Mesendoderm (in vitro differentiated cells): ENCODE measurements around the gene DLG3.

Source experiments
- DNase-seq: peaks from one replicate; pipeline ENCODE4 v3.0.0; 2013
- H2AK5ac ChIP-seq: 2 replicates; pipeline ENCODE4 v1.6.1; 2013; ENCODE audit warnings: low read length, inconsistent platforms
- H2BK120ac ChIP-seq: 2 replicates; pipeline ENCODE4 v1.6.1; 2013; ENCODE audit warnings: low read depth, mild to moderate bottlenecking, low read length, moderate library complexity, mixed read lengths
- H2BK15ac ChIP-seq: replicated peaks from 2 replicates; pipeline ENCODE4 v1.6.1; 2013; ENCODE audit warnings: low read depth, mild to moderate bottlenecking, moderate library complexity
- H2BK5ac ChIP-seq: 2 replicates; pipeline ENCODE4 v1.6.1; 2013; ENCODE audit warnings: low read length, inconsistent platforms
- H3K18ac ChIP-seq: 2 replicates; pipeline ENCODE4 v1.6.1; 2013; ENCODE audit warnings: mild to moderate bottlenecking, low read length, mixed read lengths
- H3K23ac ChIP-seq: one replicate; pipeline ENCODE4 v1.6.1; 2013; ENCODE audit warnings: low read length
- H3K27ac ChIP-seq: 2 replicates; pipeline ENCODE4 v1.5.1; 2013; ENCODE audit warnings: low read depth, mild to moderate bottlenecking, inconsistent platforms, low read length, moderate library complexity
- H3K27me3 ChIP-seq: 2 replicates; pipeline ENCODE4 v1.6.1; 2013; ENCODE audit warnings: low read length, control low read depth, mild to moderate bottlenecking, inconsistent platforms; ENCODE audit not compliant: insufficient read depth, poor library complexity
- H3K36me3 ChIP-seq: 2 replicates; pipeline ENCODE4 v1.6.1; 2013; ENCODE audit warnings: low read length, inconsistent platforms; ENCODE audit not compliant: control insufficient read depth, insufficient read depth
- H3K4ac ChIP-seq: one replicate; pipeline ENCODE4 v1.6.1; 2013; ENCODE audit warnings: low read depth, mild to moderate bottlenecking, low read length, moderate library complexity
- H3K4me1 ChIP-seq: 2 replicates; pipeline ENCODE4 v1.6.1; 2013; ENCODE audit warnings: low read depth, low read length, inconsistent platforms; ENCODE audit not compliant: control insufficient read depth
- H3K4me2 ChIP-seq: 2 replicates; pipeline ENCODE4 v1.6.1; 2013; ENCODE audit warnings: low read length
- H3K4me3 ChIP-seq: 2 replicates; pipeline ENCODE4 v1.5.1; 2013; ENCODE audit warnings: mild to moderate bottlenecking, low read length
- H3K56ac ChIP-seq: one replicate; pipeline ENCODE4 v1.6.1; 2013; ENCODE audit warnings: low read length
- H3K79me1 ChIP-seq: 2 replicates; pipeline ENCODE4 v1.6.1; 2013; ENCODE audit warnings: low read length, inconsistent platforms
- H3K79me2 ChIP-seq: 2 replicates; pipeline ENCODE4 v1.6.1; 2013; ENCODE audit warnings: mild to moderate bottlenecking, low read length; ENCODE audit not compliant: control insufficient read depth, insufficient read depth
- H3K9ac ChIP-seq: 2 replicates; pipeline ENCODE4 v1.6.1; 2013; ENCODE audit warnings: low read length, inconsistent platforms
- H4K5ac ChIP-seq: one replicate; pipeline ENCODE4 v1.6.1; 2013; ENCODE audit warnings: low read length
- H4K8ac ChIP-seq: one replicate; pipeline ENCODE4 v1.6.1; 2013; ENCODE audit warnings: low read depth, mild to moderate bottlenecking, control low read depth, low read length, moderate library complexity
- WGBS: extraction: QIAGEN DNeasy Blood & Tissue Kit; methylation state at CpG from one replicate; pipeline ENCODE4 v1.1.7; 2013; ENCODE audit warnings: low lambda C conversion rate, missing lambda C conversion rate; ENCODE audit not compliant: insufficient coverage; ENCODE audit errors: extremely low coverage; 5-methylcytosine and 5-hydroxymethylcytosine counted together

DLG3 gene

DNA sequence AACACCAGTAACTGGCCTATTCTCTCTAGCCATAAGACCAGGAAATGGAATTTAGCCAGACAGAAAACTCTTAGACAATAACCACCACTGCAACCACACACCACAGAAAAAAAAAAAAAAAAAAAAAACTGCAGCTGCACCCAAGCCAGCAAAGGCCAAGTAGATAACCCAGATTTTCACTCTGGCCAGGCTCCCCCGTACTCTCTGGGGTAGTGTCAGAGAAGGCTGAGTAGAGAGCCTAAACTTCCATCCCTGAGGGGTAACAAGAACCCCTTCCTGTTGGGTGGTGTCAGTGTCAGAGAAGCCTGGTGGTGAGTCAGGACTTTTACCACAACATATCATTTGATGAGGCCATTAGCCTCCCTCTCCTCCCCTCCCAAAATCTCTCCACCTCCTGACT, 5.6 kb upstream of the DLG3 start:
- Histone ChIP-seq H2BK5ac (no peak overlapping the region), H2BK120ac (no peak overlapping the region), H3K36me3 (no peaks in the 10 kb centered on the region), H3K18ac (no peak overlapping the region), H3K27me3 (no peaks in the 10 kb centered on the region), H3K4ac (no peak overlapping the region), H3K4me3 (no peak overlapping the region), H3K56ac (no peak overlapping the region), H3K4me1 (no peaks in the 10 kb centered on the region), H4K5ac (no peak overlapping the region), H2BK15ac (no peak overlapping the region), H2AK5ac (no peak overlapping the region), H3K4me2 (no peak overlapping the region), H3K27ac (no peak overlapping the region), H3K79me2 (no peaks in the 10 kb centered on the region), H3K9ac (no peak overlapping the region), H3K23ac (no peak overlapping the region), H3K79me1 (no peaks in the 10 kb centered on the region), H4K8ac (no peak overlapping the region)
- no CpG with 5 or more reads among the region's 1 CpG for WGBS
- no peak for DNase-seq

DNA sequence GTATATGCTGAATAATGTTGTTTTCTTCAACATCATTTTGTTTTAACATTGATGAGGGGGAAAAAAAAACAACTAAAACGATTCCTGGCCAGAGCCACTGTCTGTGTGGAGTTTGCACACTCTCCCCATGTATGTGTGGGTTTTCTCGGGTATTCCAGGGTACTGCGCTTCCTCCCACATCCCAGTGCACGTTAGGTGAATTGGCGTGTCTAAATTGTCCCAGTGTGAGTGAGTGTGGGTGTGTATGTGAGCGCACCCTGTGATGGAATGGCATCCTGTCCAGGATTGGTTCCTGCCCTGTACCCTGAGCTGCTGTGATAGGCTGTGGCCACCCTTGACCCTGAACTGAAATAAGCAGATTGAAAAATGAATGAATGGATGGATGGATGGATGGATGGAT, 2.4 kb upstream of the DLG3 start:
- no peak for DNase-seq
- Histone ChIP-seq H2BK120ac (no peak overlapping the region), H3K18ac (no peak overlapping the region), H3K9ac (no peak overlapping the region), H3K56ac (no peak overlapping the region), H3K36me3 (no peaks in the 10 kb centered on the region), H3K4me1 (no peaks in the 10 kb centered on the region), H4K8ac (no peak overlapping the region), H3K79me2 (no peaks in the 10 kb centered on the region), H4K5ac (no peak overlapping the region), H3K4ac (no peak overlapping the region), H3K27me3 (no peaks in the 10 kb centered on the region), H2BK15ac (no peak overlapping the region), H3K23ac (no peak overlapping the region), H3K79me1 (no peaks in the 10 kb centered on the region), H2AK5ac (no peak overlapping the region), H3K4me3 (no peak overlapping the region), H3K27ac (no peak overlapping the region), H3K4me2 (no peak overlapping the region), H2BK5ac (no peak overlapping the region)
- WGBS: no CpG with 5 or more reads among the region's 6 CpGs

DNA sequence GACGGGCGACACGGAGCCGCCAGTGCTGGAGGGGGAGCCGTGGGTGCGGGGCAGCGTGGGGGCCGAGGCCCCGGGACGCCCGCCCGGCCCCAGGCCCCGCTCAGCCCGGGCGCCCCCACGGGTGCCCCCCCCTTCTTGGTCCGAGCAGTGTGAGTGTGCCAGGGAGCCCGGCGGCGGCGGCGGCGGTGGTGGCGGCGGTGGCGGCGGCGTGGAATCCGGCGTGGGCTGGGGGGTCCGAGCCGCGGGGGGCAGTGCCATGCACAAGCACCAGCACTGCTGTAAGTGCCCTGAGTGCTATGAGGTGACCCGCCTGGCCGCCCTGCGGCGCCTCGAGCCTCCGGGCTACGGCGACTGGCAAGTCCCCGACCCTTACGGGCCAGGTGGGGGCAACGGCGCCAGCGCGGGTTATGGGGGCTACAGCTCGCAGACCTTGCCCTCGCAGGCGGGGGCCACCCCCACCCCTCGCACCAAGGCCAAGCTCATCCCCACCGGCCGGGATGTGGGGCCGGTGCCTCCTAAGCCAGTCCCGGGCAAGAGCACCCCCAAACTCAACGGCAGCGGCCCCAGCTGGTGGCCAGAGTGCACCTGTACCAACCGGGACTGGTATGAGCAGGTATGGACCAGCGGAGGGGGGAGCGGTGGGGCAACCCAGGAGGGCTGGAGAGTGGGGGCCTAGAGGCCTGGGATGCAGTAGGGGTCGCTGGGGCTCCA, 466 bp downstream of the DLG3 start:
- Histone ChIP-seq H3K23ac (no peak overlapping the region), H2BK5ac (no peak overlapping the region), H3K27ac (no peak overlapping the region), H3K79me1 (no peaks in the 10 kb centered on the region), H3K36me3 (no peaks in the 10 kb centered on the region), H3K4me1 (no peaks in the 10 kb centered on the region), H3K27me3 (no peaks in the 10 kb centered on the region), H3K56ac (no peak overlapping the region), H2AK5ac (no peak overlapping the region), H3K79me2 (no peaks in the 10 kb centered on the region), H2BK15ac (no peak overlapping the region), H3K18ac (no peak overlapping the region), H3K4me3 (no peak overlapping the region), H2BK120ac (no peak overlapping the region), H4K5ac (no peak overlapping the region), H4K8ac (no peak overlapping the region), H3K4me2 (no peak overlapping the region), H3K4ac (no peak overlapping the region), H3K9ac (no peak overlapping the region)
- no CpG with 5 or more reads among the region's 61 CpGs for WGBS
- no peak for DNase-seq

DNA sequence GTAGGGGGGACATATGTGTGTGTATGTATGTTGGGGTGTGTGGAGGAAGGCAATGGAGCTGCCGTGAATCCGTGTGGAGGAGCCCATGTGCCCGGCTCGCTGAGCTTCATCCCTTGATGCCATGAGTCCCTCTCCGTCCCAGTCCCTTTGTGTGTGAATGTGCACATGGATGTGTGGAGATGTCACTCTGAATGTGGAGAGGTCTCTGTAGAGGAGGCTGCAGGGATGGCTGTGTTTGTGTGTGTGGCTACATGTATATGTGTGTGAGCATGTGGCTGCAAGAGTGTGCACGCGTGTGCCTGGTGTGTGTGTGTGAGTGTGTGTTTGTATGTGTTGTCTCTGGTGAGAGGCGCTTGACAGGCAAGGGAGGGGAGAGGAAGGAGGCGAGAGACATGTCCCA, 1.3 kb downstream of the DLG3 start:
- H3K27ac ChIP-seq: no peak overlapping the region
- no peak overlapping the region for H3K4me3 ChIP-seq

DNA sequence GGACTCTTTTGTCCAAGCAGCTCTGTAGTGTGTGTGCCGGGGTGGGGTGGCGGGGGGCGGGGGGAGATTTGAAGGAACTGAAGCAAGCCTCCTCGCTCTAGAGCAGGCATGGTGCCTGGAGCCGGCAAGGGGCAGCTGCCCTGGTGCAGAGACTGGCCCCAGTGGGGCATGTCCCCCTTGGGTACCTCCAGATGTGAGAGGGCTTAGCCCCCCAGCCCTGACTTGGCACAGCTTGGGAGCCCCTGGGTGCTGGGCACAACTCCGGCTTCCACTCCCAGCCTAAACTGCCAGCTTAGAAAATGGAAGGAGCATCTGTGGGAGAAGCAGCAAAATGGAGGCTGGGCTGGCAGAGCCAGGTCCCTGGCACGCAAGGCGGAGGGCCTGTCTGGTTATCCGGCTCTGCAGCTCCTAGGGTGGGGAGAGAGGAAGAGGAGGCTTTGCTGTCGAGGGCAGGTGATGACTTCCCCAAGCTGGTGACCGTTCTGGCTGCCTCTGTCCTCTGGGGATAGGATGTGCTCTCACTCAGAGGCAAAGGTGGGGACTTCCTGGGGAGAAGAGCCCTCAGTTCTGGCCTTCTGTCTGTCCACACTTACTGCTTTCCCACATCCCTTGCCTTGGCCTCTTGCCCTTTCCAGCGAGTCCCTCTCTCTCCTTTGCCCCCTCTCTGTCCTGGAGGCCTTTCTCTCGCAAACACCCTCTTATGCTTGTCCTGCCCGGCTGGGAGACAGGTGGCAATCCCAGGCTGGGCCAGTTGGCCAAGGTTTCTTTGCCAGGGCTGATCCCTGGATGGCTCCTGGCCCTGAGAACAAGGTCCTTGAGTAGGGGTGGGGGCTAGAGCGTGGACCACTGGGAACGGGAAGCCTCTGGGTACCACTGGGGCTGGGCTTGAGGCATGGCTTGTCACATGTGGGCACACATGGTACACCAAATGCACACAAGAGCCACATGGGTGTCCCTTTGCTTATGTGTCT, 2.0 kb downstream of the DLG3 start:
- H2BK15ac ChIP-seq: no peak overlapping the region
- no peak for DNase-seq
- no peak overlapping the region for H4K8ac ChIP-seq
- H3K4me3 ChIP-seq: no peak overlapping the region
- H3K79me2 ChIP-seq: no peaks in the 10 kb centered on the region
- no CpG with 5 or more reads among the region's 16 CpGs for WGBS
- no peak overlapping the region for H3K23ac ChIP-seq
- H3K27ac ChIP-seq: no peak overlapping the region
- no peak overlapping the region for H3K9ac ChIP-seq
- H3K27me3 ChIP-seq: no peaks in the 10 kb centered on the region
- H3K4me1 ChIP-seq: no peaks in the 10 kb centered on the region
- no peaks in the 10 kb centered on the region for H3K79me1 ChIP-seq
- H3K4me2 ChIP-seq: no peak overlapping the region
- H2BK120ac ChIP-seq: no peak overlapping the region
- no peak overlapping the region for H3K4ac ChIP-seq
- no peak overlapping the region for H2BK5ac ChIP-seq
- no peak overlapping the region for H3K18ac ChIP-seq
- H4K5ac ChIP-seq: no peak overlapping the region
- H2AK5ac ChIP-seq: no peak overlapping the region
- no peak overlapping the region for H3K56ac ChIP-seq
- no peaks in the 10 kb centered on the region for H3K36me3 ChIP-seq

More for the DNA sequence above, 1.3 kb downstream of the DLG3 start:
- Histone ChIP-seq H2AK5ac (no peak overlapping the region), H3K23ac (no peak overlapping the region), H3K56ac (no peak overlapping the region), H2BK15ac (no peak overlapping the region), H3K4me1 (no peaks in the 10 kb centered on the region), H3K79me2 (no peaks in the 10 kb centered on the region), H3K4me2 (no peak overlapping the region), H3K18ac (no peak overlapping the region), H2BK120ac (no peak overlapping the region), H4K5ac (no peak overlapping the region), H2BK5ac (no peak overlapping the region), H3K27me3 (no peaks in the 10 kb centered on the region), H3K36me3 (no peaks in the 10 kb centered on the region), H3K79me1 (no peaks in the 10 kb centered on the region), H3K9ac (no peak overlapping the region), H3K4ac (no peak overlapping the region), H4K8ac (no peak overlapping the region)
- no CpG with 5 or more reads among the region's 9 CpGs for WGBS
- no peak for DNase-seq
